Liver (tissue), 9 donors: ENCODE measurements around the gene OR4D11. TPM values are rescaled to one million over a fixed set of nuclear protein-coding genes. Genes with fewer than 3 reads are reported as not detected.

ENCODE experiments used
- DNase-seq: peaks from one replicate; pipeline ENCODE4 v3.0.0-alpha.2; 2017; ENCODE audit warnings: low spot score
- H3K27ac ChIP-seq, 2 donors: one replicate each; pipeline ENCODE4 v1.7.0; 2013; ENCODE audit warnings: inconsistent platforms in 2 of 2, low read length in 2 of 2, control low read depth in 1 of 2, low read depth in 1 of 2, mild to moderate bottlenecking in 1 of 2
- H3K27me3 ChIP-seq, 4 donors: one replicate each; pipeline versions ENCODE4 v1.6.1 to v1.7.0; 2013; ENCODE audit warnings: low read length in 3 of 4, inconsistent platforms in 1 of 4, mild to moderate bottlenecking in 1 of 4, moderate library complexity in 1 of 4; ENCODE audit not compliant: control insufficient read depth in 4 of 4, insufficient read depth in 4 of 4
- H3K36me3 ChIP-seq, 4 donors: one replicate each; pipeline versions ENCODE4 v1.6.1 to v1.7.0; 2013; ENCODE audit warnings: low read length in 3 of 4, mild to moderate bottlenecking in 3 of 4, low read depth in 1 of 4, moderate library complexity in 1 of 4; ENCODE audit not compliant: control insufficient read depth in 4 of 4, insufficient read depth in 3 of 4
- H3K4me1 ChIP-seq, 4 donors: one replicate each; pipeline versions ENCODE4 v1.6.1 to v1.7.0; 2013; ENCODE audit warnings: low read length in 3 of 4, mild to moderate bottlenecking in 3 of 4, moderate library complexity in 1 of 4; ENCODE audit not compliant: control insufficient read depth in 4 of 4, insufficient read depth in 4 of 4
- H3K4me3 ChIP-seq, 3 donors: one replicate each; pipeline versions ENCODE4 v1.6.1 to v1.7.0; 2013; ENCODE audit warnings: low read length in 3 of 3, control low read depth in 1 of 3, low read depth in 1 of 3, mild to moderate bottlenecking in 1 of 3
- H3K9ac ChIP-seq, 2 donors: one replicate each; pipeline ENCODE4 v1.7.0; 2013; ENCODE audit warnings: low read length in 2 of 2, mild to moderate bottlenecking in 2 of 2, moderate library complexity in 2 of 2, control low read depth in 1 of 2, low read depth in 1 of 2
- H3K9me3 ChIP-seq, 4 donors: one replicate each; pipeline versions ENCODE4 v1.6.1 to v1.7.0; 2013; ENCODE audit warnings: low read length in 3 of 4; ENCODE audit not compliant: control insufficient read depth in 4 of 4
- EGR1 ChIP-seq, 2 donors: IDR thresholded peaks; 2 replicates each; pipeline ENCODE4 v1.6.1; 2016 to 2018; ENCODE audit warnings: antibody characterized with exemption in 2 of 2, low read depth in 2 of 2
- FOXA1 ChIP-seq: IDR thresholded peaks from 2 replicates; pipeline ENCODE4 v1.6.1; 2016; ENCODE audit warnings: antibody characterized with exemption
- FOXA2 ChIP-seq: IDR thresholded peaks from 2 replicates; pipeline ENCODE4 v1.6.1; 2016; ENCODE audit warnings: antibody characterized with exemption
- HNF4G ChIP-seq: IDR thresholded peaks from 2 replicates; pipeline ENCODE4 v1.6.1; 2016; ENCODE audit warnings: antibody characterized with exemption
- JUND ChIP-seq, 2 donors: IDR thresholded peaks; 2 replicates each; pipeline ENCODE4 v1.6.1; 2016; ENCODE audit warnings: antibody characterized with exemption in 2 of 2
- NR2F2 ChIP-seq: IDR thresholded peaks from 2 replicates; pipeline ENCODE4 v1.6.1; 2016; ENCODE audit warnings: antibody characterized with exemption
- RAD21 ChIP-seq, 2 donors: IDR thresholded peaks; 2 replicates each; pipeline ENCODE4 v1.6.1; 2016; ENCODE audit warnings: antibody characterized with exemption in 2 of 2, mild to moderate bottlenecking in 2 of 2
- RXRA ChIP-seq, 2 donors: IDR thresholded peaks; 2 replicates each; pipeline ENCODE4 v1.6.1; 2017 to 2018; ENCODE audit warnings: antibody characterized with exemption in 2 of 2, mild to moderate bottlenecking in 1 of 2
- SP1 ChIP-seq: IDR thresholded peaks from 2 replicates; pipeline ENCODE4 v1.6.1; 2018; ENCODE audit warnings: antibody characterized with exemption, mild to moderate bottlenecking
- TAF1 ChIP-seq: conservative IDR thresholded peaks from 2 replicates; pipeline ENCODE4 v1.6.1; 2016; ENCODE audit warnings: antibody characterized with exemption, mild to moderate bottlenecking
- YY1 ChIP-seq: IDR thresholded peaks from 2 replicates; pipeline ENCODE4 v1.6.1; 2016; ENCODE audit warnings: antibody characterized with exemption, mild to moderate bottlenecking
- WGBS: extraction: QIAGEN DNeasy Blood & Tissue Kit; methylation state at CpG from one replicate; pipeline ENCODE4 v1.1.7; 2013; 5-methylcytosine and 5-hydroxymethylcytosine counted together
- polyA plus RNA-seq, 2 donors: library from polyadenylated mRNA; stranded (reverse) in 1 of 2; unstranded in 1 of 2; fragments of 200-250 nt in 1 of 2; fragments of >200 nt in 1 of 2; fragmentation: Nextera tagmentation in 1 of 2; extraction: Ambion mirVana in 1 of 2; gene quantifications; one replicate each; pipeline versions ENCODE4 v1.2.1 to v1.2.3, GENCODE V29; 2013 to 2015
- total RNA-seq, 2 donors: library from RNA; depleted of rRNA; stranded (reverse); fragments of >200 nt; gene quantifications; one replicate each; pipeline ENCODE4 v1.2.3, GENCODE V29; 2014
- TF ChIP-seq, protein P1 (sequence below): fragments of 150-350 bp; IDR thresholded peaks from 2 replicates; pipeline ENCODE4 v1.5.1; 2017; ENCODE audit warnings: improper control_type of control experiment, low read depth, low read length; ENCODE audit not compliant: missing input control
- TF ChIP-seq, protein P2 (sequence below): IDR thresholded peaks from 2 replicates; pipeline ENCODE4 v1.6.1; 2016; ENCODE audit warnings: antibody characterized with exemption, mild to moderate bottlenecking
- TF ChIP-seq, protein P3 (sequence below): IDR thresholded peaks from 2 replicates; pipeline ENCODE4 v1.6.1; 2016; ENCODE audit warnings: antibody characterized with exemption
- TF ChIP-seq, protein P4 (sequence below): IDR thresholded peaks from 2 replicates; pipeline ENCODE4 v1.6.1; 2016; ENCODE audit warnings: antibody characterized with exemption
- donor health status: healthy.
- donor health status: healthy.
- donor health status: healthy.
- donor health status: healthy.
- donor health status: healthy.

Gene OR4D11
- total and polyA plus RNA-seq, 4 donors = not detected

DNA sequence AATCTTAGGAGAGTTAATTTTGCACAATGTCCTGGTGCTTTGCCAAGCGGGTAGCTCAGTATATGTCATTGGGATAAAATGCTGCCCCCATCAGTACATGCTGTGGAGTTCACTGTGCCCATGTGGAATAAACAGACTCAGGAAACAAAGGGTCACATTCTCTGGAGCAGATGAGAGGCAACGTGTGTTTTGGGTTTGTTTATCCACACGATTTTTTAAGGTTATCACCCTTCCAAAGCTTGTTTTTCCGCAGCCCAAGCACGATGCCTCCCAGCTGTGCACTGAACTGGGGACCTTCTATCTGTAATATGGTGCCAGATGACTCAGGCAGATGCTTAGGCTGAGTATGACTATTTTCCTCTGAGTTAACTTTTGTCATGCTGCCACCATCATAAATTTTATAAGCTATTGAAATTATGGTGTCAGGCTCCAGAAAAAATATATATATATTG, 40.2 kb upstream of the OR4D11 start (continued):
- TF ChIP-seq, protein P1, sequence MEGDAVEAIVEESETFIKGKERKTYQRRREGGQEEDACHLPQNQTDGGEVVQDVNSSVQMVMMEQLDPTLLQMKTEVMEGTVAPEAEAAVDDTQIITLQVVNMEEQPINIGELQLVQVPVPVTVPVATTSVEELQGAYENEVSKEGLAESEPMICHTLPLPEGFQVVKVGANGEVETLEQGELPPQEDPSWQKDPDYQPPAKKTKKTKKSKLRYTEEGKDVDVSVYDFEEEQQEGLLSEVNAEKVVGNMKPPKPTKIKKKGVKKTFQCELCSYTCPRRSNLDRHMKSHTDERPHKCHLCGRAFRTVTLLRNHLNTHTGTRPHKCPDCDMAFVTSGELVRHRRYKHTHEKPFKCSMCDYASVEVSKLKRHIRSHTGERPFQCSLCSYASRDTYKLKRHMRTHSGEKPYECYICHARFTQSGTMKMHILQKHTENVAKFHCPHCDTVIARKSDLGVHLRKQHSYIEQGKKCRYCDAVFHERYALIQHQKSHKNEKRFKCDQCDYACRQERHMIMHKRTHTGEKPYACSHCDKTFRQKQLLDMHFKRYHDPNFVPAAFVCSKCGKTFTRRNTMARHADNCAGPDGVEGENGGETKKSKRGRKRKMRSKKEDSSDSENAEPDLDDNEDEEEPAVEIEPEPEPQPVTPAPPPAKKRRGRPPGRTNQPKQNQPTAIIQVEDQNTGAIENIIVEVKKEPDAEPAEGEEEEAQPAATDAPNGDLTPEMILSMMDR = no peak
- no peak for TF ChIP-seq RAD21 (IDR thresholded peaks at IDR 0.05)

DNA sequence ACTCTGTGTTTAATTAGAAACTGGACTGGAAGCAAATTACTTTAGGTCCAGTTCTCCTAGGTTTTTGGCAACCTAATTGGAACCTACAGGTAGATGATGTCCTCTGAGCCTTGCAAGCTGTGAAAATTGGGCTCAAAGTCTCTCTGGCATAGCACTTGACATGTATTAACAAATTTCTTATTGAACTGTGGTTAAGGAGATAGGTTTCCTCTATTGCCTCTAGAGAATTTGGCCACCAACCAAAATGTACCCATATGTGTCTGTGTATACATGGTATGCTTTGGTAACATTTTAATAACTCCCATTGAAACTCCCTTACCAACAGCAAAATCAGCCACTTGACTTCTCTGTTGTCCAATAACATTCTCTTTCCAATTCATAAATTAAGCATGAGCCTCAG, 30.4 kb upstream of the OR4D11 start, which contains the start of gene OR4D10:
TSS of gene OR4D10 (plus strand) at position 301 of the 400 bp plus-strand sequence. CDS start 4,115 bp downstream, outside the sequence.
- no peak for DNase-seq
- H3K27me3 ChIP-seq = no peaks in the 10 kb centered on the region
- H3K27ac ChIP-seq = no peak within 1 kb of the TSS
- H3K36me3 ChIP-seq = no peaks in the 10 kb centered on the region
- H3K4me3 ChIP-seq = no peak within 1 kb of the TSS
- no peak within 1 kb of the TSS for H3K9ac ChIP-seq
- no peaks in the 10 kb centered on the region for H3K9me3 ChIP-seq
- TF ChIP-seq HNF4G (no peak), RAD21 (IDR thresholded peaks at IDR 0.05) (no peak), JUND (IDR thresholded peaks at IDR 0.05) (no peak), TAF1 (no peak), NR2F2 (no peak), YY1 (no peak), FOXA2 (no peak)
- TF ChIP-seq, protein P2, sequence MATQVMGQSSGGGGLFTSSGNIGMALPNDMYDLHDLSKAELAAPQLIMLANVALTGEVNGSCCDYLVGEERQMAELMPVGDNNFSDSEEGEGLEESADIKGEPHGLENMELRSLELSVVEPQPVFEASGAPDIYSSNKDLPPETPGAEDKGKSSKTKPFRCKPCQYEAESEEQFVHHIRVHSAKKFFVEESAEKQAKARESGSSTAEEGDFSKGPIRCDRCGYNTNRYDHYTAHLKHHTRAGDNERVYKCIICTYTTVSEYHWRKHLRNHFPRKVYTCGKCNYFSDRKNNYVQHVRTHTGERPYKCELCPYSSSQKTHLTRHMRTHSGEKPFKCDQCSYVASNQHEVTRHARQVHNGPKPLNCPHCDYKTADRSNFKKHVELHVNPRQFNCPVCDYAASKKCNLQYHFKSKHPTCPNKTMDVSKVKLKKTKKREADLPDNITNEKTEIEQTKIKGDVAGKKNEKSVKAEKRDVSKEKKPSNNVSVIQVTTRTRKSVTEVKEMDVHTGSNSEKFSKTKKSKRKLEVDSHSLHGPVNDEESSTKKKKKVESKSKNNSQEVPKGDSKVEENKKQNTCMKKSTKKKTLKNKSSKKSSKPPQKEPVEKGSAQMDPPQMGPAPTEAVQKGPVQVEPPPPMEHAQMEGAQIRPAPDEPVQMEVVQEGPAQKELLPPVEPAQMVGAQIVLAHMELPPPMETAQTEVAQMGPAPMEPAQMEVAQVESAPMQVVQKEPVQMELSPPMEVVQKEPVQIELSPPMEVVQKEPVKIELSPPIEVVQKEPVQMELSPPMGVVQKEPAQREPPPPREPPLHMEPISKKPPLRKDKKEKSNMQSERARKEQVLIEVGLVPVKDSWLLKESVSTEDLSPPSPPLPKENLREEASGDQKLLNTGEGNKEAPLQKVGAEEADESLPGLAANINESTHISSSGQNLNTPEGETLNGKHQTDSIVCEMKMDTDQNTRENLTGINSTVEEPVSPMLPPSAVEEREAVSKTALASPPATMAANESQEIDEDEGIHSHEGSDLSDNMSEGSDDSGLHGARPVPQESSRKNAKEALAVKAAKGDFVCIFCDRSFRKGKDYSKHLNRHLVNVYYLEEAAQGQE = no peak
- TF ChIP-seq, protein P3, sequence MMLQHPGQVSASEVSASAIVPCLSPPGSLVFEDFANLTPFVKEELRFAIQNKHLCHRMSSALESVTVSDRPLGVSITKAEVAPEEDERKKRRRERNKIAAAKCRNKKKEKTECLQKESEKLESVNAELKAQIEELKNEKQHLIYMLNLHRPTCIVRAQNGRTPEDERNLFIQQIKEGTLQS = no peak
- H3K4me1 ChIP-seq = no peaks in the 10 kb centered on the region

DNA sequence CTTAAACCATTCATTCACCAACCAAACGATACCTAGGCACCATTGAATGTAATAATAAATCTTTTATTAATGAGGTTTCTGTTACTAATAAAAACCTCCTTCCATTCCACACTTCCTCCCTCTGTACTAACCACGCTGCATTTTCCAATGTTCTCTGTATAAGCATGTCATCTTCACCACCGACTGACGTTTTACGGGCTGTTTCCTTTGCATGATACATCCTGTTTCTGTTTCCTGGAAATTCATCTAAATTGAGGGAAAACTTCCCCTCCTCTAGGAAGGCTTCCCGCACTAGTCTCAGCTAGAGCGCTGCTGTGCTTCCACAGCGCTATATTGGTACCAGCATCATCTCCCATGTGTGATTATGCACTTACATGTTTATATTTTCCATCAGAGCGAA, 28.2 kb upstream of the OR4D11 start:
- H3K27ac ChIP-seq = no peak overlapping the region
- no peak for TF ChIP-seq TAF1
- TF ChIP-seq FOXA1 = no peak
- no peak for TF ChIP-seq FOXA2
- no peak for TF ChIP-seq RXRA (IDR thresholded peaks at IDR 0.05)
- no peak for TF ChIP-seq EGR1 (IDR thresholded peaks at IDR 0.05; ENCODE audit: low read depth in 2 of 2)
- TF ChIP-seq SP1 = no peak
- TF ChIP-seq, protein P4, sequence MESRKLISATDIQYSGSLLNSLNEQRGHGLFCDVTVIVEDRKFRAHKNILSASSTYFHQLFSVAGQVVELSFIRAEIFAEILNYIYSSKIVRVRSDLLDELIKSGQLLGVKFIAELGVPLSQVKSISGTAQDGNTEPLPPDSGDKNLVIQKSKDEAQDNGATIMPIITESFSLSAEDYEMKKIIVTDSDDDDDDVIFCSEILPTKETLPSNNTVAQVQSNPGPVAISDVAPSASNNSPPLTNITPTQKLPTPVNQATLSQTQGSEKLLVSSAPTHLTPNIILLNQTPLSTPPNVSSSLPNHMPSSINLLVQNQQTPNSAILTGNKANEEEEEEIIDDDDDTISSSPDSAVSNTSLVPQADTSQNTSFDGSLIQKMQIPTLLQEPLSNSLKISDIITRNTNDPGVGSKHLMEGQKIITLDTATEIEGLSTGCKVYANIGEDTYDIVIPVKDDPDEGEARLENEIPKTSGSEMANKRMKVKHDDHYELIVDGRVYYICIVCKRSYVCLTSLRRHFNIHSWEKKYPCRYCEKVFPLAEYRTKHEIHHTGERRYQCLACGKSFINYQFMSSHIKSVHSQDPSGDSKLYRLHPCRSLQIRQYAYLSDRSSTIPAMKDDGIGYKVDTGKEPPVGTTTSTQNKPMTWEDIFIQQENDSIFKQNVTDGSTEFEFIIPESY = no peak
- TF ChIP-seq, protein P1 = no peak
- H3K27me3 ChIP-seq = no peaks in the 10 kb centered on the region
- H3K36me3 ChIP-seq = no peaks in the 10 kb centered on the region
- DNase-seq = no peak
- H3K4me3 ChIP-seq = no peak overlapping the region
- no peak overlapping the region for H3K9ac ChIP-seq
- no peaks in the 10 kb centered on the region for H3K9me3 ChIP-seq
- WGBS = 65% methylated on average over 9 of the region's 9 CpGs
- H3K4me1 ChIP-seq = no peaks in the 10 kb centered on the region
